ENCODE results near the gene RBFOX2.

- TF ChIP-seq CTCF (conservative IDR thresholded peaks at IDR 0.05 in 1 of 2, IDR thresholded peaks at IDR 0.05 in 1 of 2; ENCODE audit: extremely low read depth in 1 of 2, insufficient read depth in 1 of 2, low read depth in 1 of 2, low read length in 2 of 2) (no peak), EZH2 (IDR thresholded peaks at IDR 0.05; ENCODE audit: borderline replicate concordance, low read length) (no peak)
Measured at GRCh38 chr22:36014546-36015074, 14.0 kb downstream of the RBFOX2 start.
